ENCODE measurements around the gene FAR2. TPM values are rescaled to one million over a fixed set of nuclear protein-coding genes. Genes with fewer than 3 reads are reported as not detected.

Gene FAR2
- total and polyA plus RNA-seq, 2 experiments from 2014 or later, result 18.7 to 22.6 TPM

GRCh38 chr12:29282031-29282816 lies 133.1 kb downstream of the FAR2 start (continued):
- TF ChIP-seq CTCF (conservative IDR thresholded peaks at IDR 0.05; ENCODE audit: low read depth in 2 of 2) (no peak), EZH2 (IDR thresholded peaks at IDR 0.05; ENCODE audit: low read depth, unreplicated experiment) (no peak), ZNF462 (CRISPR knock-in tag; IDR thresholded peaks at IDR 0.05) (no peak), ZNF114 (CRISPR knock-in tag; IDR thresholded peaks at IDR 0.05) (no peak), ETS1 (IDR thresholded peaks at IDR 0.05) (no peak)

All from GM23338 (cell line).